TTC549 (cell line): ENCODE measurements around the gene SRGAP2.
"Not testable (repeated sequence)": the region's sequence is repeated elsewhere in the genome, so short reads cannot be mapped to it uniquely, and the experiment has no call there.

Experiments used
- FAIRE-seq: peaks from 2 replicates; lab custom pipeline; 2012; peaks lifted over from hg19 to GRCh38; lab: Jason Lieb, UNC

Gene SRGAP2

GRCh38 chr1:206210802-206211201 lies 7.5 kb downstream of the SRGAP2 start:
- FAIRE-seq: not testable (repeated sequence)

DNA sequence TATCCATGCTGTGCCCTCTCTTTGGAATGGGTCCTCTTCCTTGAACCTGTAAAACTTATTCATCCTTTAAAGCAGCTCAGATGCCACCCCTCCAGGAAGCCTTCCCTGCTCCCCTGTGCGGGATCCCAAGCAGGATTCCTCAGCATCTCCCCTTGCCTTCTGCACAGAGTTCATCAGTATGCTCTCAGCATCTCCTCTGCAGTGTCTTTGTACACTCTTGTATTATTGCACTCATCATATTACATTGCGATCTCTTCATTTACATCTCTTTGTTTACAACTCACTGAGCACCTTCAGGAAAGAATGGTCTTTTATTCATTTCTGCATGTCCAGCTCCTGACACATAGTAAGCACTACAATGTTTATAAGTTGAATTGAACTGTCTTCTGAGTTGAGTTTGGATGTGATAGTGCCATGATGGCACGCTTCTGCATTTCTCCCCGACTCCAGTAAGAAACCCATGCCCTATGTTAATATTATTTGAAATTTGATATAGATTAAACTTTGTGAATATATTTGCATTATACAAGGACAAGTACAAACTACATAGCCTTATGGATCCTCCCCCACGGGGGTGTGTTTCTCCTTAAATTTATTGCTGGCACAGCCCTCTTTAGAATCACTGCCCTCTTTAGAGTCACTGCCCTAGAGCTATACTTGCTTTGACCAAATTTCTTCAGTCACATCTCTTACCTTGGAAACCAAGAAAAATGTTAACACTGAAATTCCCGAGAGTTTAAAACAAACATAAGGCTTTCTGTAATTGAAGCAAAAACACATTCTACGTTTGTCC lies 12.5 kb downstream of the SRGAP2 start:
- not testable (repeated sequence) for FAIRE-seq

DNA sequence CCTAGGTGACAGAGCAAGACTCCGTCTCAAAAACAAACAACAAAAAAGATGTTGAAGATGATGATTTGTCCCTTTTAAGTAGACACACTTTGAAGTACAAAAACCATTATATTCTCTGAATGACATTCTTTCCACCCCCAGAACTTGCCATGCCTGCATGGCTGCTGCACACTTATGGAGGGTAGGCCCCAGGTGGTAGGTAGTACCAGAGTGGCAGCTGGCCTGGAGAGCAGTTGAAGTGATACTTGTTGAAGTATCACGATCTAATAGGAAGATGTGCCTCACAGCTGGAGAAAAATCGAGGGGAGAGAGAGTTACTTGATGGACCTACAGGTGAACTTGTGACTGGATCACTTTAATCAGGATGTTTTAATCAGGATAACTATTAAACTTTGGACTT lies 14.9 kb downstream of the SRGAP2 start:
- not testable (repeated sequence) for FAIRE-seq

- not testable (repeated sequence) for FAIRE-seq
Measured at GRCh38 chr1:206218765-206219164, 15.4 kb downstream of the SRGAP2 start.

- not testable (repeated sequence) for FAIRE-seq
Measured at GRCh38 chr1:206219514-206220331, 16.4 kb downstream of the SRGAP2 start.

- not testable (repeated sequence) for FAIRE-seq
Measured at GRCh38 chr1:206220332-206221000, 17.1 kb downstream of the SRGAP2 start.

DNA sequence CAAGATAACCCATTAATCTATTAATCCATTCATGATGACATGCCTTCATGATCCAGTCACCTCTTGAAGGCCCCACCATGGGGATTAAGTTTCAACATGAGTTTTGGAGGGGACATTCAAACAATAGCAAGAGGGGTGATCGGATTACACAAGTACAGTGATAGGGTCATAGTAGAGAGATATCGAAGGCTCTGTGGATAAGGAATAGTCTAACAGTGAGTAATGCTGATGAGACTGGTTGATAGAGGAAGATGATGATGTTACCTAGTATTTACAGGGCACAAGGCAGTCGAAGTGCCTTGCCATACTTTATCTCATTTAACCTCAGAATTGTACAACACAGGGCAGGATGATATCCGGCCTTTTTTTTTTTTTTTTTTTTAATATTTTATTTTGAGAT lies 18.2 kb downstream of the SRGAP2 start:
- FAIRE-seq: not testable (repeated sequence)

GRCh38 chr1:206224190-206224776 lies 20.9 kb downstream of the SRGAP2 start:
- not testable (repeated sequence) for FAIRE-seq

- not testable (repeated sequence) for FAIRE-seq
Measured at GRCh38 chr1:206225386-206225785, 22.0 kb downstream of the SRGAP2 start.

DNA sequence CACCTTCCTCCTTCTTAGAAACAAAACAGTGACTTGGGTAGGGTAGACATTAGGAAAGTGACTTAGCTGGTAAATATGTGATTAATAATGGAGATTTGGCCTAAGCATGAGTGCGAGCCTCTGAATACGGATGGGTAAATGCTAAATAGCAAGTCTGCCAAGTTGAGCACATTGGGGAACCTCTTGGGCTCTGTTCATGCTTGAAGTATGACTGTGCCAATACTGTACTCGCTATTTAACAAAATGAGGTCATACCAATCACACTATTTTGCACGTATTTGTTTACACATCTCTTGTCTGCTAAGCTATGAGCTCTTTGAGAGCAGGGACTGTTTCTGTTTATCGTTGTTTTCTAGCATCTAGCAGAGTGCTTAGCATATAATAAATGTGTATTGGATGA lies 23.5 kb downstream of the SRGAP2 start:
- FAIRE-seq: not testable (repeated sequence)

DNA sequence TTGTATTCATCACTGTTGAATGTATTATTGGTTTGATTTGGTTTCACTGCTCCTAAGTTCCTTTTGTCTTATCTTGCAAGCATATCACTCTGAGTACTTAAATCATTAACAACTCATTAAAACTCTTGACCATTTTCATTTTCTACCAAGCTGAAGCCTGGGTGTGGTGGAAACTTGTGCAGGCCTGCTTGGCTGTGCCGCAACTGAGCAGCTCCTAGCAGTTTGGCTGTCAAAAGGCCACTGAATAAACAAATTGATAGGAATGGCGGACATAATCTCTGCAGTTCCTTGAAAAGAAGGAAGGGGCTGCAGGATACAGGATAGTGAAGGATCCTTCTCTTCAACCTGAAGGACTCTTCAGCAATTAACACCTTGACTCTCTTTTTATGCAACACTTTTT lies 25.9 kb downstream of the SRGAP2 start:
- FAIRE-seq: not testable (repeated sequence)

GRCh38 chr1:206231989-206232388 lies 28.6 kb downstream of the SRGAP2 start:
- FAIRE-seq: not testable (repeated sequence)

- FAIRE-seq: not testable (repeated sequence)
Measured at GRCh38 chr1:206232970-206233645, 29.8 kb downstream of the SRGAP2 start.

GRCh38 chr1:206234189-206234916 lies 31.0 kb downstream of the SRGAP2 start:
- FAIRE-seq: not testable (repeated sequence)

DNA sequence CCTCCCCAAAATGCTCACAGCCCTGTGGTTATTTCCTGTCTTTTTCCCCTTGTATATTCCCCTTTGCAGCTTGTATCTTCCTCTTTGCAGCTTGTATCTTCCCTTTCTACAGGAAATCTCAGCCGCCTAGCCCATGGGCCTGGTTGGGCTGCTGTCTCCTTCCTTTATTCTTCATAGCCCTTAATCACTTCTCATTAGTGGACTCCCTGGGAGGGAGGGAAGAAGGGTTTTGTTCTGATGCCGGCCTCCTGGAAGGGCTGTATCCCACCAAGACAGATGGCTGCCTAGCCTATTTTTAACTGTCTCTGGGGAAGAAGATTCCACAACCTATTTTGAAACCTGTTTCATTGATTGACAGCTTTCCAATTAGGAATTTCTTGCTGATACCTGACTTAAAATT lies 31.8 kb downstream of the SRGAP2 start:
- not testable (repeated sequence) for FAIRE-seq

- not testable (repeated sequence) for FAIRE-seq
Measured at GRCh38 chr1:206240288-206240687, 36.9 kb downstream of the SRGAP2 start.

DNA sequence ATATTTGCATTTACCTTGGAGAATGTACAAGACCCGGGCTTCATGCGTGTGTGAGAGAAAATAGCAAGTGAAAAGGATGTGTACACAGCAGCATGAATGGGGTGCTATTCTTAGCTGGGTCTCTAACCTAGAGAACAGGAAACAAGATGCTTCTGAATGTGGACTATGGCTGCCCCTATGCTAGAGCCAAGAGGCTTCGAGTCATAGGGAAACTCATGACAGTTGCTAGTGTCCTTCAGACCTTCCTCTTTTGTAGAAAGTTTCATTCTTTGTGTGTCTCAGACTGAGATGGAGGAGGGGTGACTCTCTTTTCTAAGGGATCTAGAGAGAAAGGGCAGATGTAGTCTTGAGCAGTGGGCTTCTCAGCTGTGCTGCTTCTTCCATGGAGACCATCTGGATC lies 40.0 kb downstream of the SRGAP2 start:
- FAIRE-seq: not testable (repeated sequence)

- FAIRE-seq: not testable (repeated sequence)
Measured at GRCh38 chr1:206245479-206245878, 42.1 kb downstream of the SRGAP2 start.

- not testable (repeated sequence) for FAIRE-seq
Measured at GRCh38 chr1:206246129-206246886, 43.0 kb downstream of the SRGAP2 start.
